Spleen (tissue), 7 donors: ENCODE results near the gene SLC22A15.

ENCODE experiments used
- CTCF ChIP-seq, 11 experiments: fragments of 200-600 bp in 7 of 11; fragments of 450-650 bp in 4 of 11; sonication (generic) in 4 of 11; IDR thresholded peaks in 8 of 11; conservative IDR thresholded peaks in 3 of 11; 1 replicate in 7 of 11; 2 replicates in 4 of 11; pipeline versions ENCODE4 v1.4.0 to v1.8.0; 2016 to 2021; ENCODE audit warnings: antibody characterized with exemption in 11 of 11, inconsistent platforms in 4 of 11, mild to moderate bottlenecking in 1 of 11
- POLR2A ChIP-seq, 3 donors: fragments of 450-650 bp; IDR thresholded peaks; one replicate each; pipeline ENCODE4 v1.5.1; 2017; ENCODE audit warnings: antibody characterized with exemption in 3 of 3, mild to moderate bottlenecking in 1 of 3
- POLR2AphosphoS5 ChIP-seq, 3 donors: sonication (generic); formaldehyde crosslinking; IDR thresholded peaks; one replicate each; pipeline ENCODE4 v1.5.1; 2017; ENCODE audit warnings: antibody characterized with exemption in 3 of 3
- donor health status: DM: no; HTN: no; CAD: no; lungs with moderate emphysema.
- donor health status: DM: no; HTN: no; CAD: no.
- donor health status: DM: no; HTN: no; CAD: no.

- no peak for TF ChIP-seq CTCF (IDR thresholded peaks at IDR 0.05 in 8 of 11, conservative IDR thresholded peaks at IDR 0.05 in 3 of 11)
- TF ChIP-seq POLR2A (IDR thresholded peaks at IDR 0.05), result no peak
- no peak for TF ChIP-seq POLR2AphosphoS5 (IDR thresholded peaks at IDR 0.05)
These were observed 698 bp upstream of the SLC22A15 start for GRCh38 chr1:115975569-115976061.
